Measurements from ENCODE around the gene NXPH1. TPM values are rescaled to one million over a fixed set of nuclear protein-coding genes. Genes with fewer than 3 reads are reported as not detected.

The NXPH1 gene
- total RNA-seq, 4 donors from 2014 or later, result not detected

DNA sequence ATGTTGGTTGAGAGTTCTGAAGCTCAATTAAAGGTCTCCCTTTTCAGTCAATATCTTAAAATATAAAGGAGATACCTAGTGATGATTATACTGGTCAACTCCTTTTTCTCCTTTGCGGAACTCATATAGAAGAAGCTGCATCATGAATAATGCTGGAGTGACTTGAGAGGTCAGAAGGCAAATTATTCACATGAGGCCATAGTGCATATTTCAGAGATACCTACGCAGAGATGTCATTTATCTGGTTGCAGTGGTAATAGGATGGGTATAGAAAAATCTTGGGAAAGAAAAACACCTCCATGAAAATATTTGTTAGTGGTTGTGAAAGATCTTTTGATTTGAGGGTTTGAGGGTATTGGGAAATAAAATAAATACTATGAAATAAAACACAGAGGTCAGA, 47.7 kb downstream of the NXPH1 start:
- H3K27me3 ChIP-seq, result no peaks in the 10 kb centered on the region
- DNase-seq, result no peak
- no peaks in the 10 kb centered on the region for H3K4me1 ChIP-seq
- no peaks in the 10 kb centered on the region for H3K36me3 ChIP-seq
- no peaks in the 10 kb centered on the region for H3K9me3 ChIP-seq
- no peak for TF ChIP-seq POLR2A (IDR thresholded peaks at IDR 0.05)
- TF ChIP-seq, protein P1, sequence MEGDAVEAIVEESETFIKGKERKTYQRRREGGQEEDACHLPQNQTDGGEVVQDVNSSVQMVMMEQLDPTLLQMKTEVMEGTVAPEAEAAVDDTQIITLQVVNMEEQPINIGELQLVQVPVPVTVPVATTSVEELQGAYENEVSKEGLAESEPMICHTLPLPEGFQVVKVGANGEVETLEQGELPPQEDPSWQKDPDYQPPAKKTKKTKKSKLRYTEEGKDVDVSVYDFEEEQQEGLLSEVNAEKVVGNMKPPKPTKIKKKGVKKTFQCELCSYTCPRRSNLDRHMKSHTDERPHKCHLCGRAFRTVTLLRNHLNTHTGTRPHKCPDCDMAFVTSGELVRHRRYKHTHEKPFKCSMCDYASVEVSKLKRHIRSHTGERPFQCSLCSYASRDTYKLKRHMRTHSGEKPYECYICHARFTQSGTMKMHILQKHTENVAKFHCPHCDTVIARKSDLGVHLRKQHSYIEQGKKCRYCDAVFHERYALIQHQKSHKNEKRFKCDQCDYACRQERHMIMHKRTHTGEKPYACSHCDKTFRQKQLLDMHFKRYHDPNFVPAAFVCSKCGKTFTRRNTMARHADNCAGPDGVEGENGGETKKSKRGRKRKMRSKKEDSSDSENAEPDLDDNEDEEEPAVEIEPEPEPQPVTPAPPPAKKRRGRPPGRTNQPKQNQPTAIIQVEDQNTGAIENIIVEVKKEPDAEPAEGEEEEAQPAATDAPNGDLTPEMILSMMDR (IDR thresholded peaks at IDR 0.05), result no peak
- no peak overlapping the region for H3K27ac ChIP-seq
- WGBS, 2 donors, result 60 to 67% methylated on average over 2 of the region's 2 CpGs
- intact Hi-C loops (cut with DNase I), result no loop called here
- no peak overlapping the region for H3K4me3 ChIP-seq

DNA sequence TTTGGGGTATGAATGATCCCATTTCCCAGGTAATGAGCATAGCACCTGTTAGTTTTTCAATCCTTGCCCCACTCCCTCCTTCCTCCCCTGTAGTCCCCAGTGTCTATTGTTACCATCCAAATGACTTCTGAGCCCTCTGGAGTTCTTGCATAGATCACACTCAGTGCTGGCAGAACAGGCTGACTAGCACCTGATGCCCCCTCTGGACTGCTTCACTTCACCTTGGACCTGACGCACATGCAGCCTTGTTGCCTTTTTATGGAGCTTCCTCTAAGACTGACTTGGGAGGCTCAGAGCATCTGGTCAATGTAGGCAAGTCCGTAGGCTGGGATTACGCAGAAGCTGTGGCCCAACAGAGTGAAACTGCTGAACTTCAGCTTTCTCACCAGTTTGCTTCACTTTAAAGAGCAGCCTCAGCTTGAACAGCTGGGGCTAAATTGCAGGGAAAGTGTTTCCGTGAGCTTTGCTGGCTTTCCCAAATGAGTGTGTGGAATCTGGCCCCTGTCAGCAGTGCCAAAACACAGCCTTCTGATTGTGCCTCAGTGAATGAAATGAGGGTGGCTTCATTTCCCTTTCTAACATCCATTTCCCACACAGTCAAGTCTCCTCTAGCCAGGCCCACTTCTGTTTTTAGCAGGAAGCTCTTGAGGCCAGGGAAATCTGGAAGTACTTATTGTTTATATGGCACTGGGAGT, 48.5 kb downstream of the NXPH1 start:
- no peak for DNase-seq
- TF ChIP-seq POLR2A (IDR thresholded peaks at IDR 0.05), result no peak
- TF ChIP-seq, protein P1 (IDR thresholded peaks at IDR 0.05), result no peak
- intact Hi-C loops (cut with DNase I), result no loop called here
- no peaks in the 10 kb centered on the region for H3K36me3 ChIP-seq
- H3K9me3 ChIP-seq, result no peaks in the 10 kb centered on the region
- H3K4me1 ChIP-seq, result no peaks in the 10 kb centered on the region
- H3K4me3 ChIP-seq, result no peak overlapping the region
- no peak overlapping the region for H3K27ac ChIP-seq
- WGBS, 2 donors, result 25 to 53% methylated on average over 1 to 4 of the region's 4 CpGs
- no peaks in the 10 kb centered on the region for H3K27me3 ChIP-seq

DNA sequence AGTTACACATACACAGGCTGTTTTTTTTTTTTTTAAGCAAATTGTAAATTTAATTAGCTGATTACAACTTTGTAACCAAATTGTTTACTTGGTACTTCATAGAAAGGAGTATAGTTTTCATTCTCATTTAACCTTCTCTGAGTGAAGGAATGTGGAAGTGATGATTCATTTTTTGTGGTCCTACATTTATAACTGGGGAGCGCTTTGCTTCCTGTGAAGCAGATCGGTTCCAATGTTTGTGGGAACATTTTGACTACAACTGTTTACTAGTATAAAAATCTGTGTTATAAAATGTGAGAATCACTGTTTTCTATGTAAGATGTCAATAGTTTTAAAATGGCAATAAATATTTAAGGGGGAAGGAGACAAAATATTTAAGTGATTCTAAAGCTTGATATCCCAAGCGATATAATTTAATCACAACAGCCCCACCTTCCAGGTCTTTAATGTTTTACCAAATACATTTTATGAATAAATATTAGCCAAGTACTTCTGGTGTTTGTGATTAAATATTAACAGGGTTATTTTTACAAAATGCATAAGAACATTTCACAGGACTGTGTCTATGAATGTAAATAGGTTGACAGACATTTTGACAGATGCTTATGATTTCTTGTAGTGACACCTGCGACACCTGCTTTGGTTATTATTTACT, 57.1 kb downstream of the NXPH1 start:
- H3K27ac ChIP-seq, result no peak overlapping the region

DNA sequence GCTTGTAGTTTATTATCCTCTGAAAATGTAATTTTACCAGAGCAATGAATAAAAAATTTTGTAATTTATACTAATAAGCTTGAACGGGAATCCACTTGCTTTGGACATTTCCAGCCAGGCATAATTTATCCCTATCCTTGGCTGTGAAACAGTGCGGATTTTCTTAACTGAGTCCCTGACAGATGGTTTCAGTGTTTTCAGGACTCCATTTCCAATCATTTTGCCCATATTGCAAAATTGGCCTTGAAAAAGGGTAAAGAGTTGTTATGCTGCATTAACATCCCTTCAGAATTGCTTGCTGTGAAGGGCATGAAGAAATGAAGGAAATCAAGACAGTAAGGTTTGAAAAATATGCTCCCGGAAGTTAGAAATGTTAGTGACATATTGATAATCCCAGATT, 57.7 kb downstream of the NXPH1 start:
- no peak for DNase-seq
- Histone ChIP-seq H3K36me3 (no peaks in the 10 kb centered on the region), H3K27ac (no peak overlapping the region), H3K27me3 (no peaks in the 10 kb centered on the region), H3K4me3 (no peak overlapping the region), H3K4me1 (no peaks in the 10 kb centered on the region), H3K9me3 (no peaks in the 10 kb centered on the region)
- intact Hi-C loops (cut with DNase I), result no loop called here
- WGBS, 2 donors, result 88 to 93% methylated on average over 3 of the region's 3 CpGs
- TF ChIP-seq POLR2A (IDR thresholded peaks at IDR 0.05), result no peak
- TF ChIP-seq, protein P1 (IDR thresholded peaks at IDR 0.05), result no peak

More for the DNA sequence above, 57.1 kb downstream of the NXPH1 start:
- no peak for DNase-seq
- Histone ChIP-seq H3K4me1 (no peaks in the 10 kb centered on the region), H3K27me3 (no peaks in the 10 kb centered on the region), H3K4me3 (no peak overlapping the region), H3K36me3 (no peaks in the 10 kb centered on the region), H3K9me3 (no peaks in the 10 kb centered on the region)
- WGBS, 2 donors, result 80 to 82% methylated on average over 4 of the region's 4 CpGs
- no peak for TF ChIP-seq POLR2A (IDR thresholded peaks at IDR 0.05)
- TF ChIP-seq, protein P1 (IDR thresholded peaks at IDR 0.05), result no peak
- intact Hi-C loops (cut with DNase I), result no loop called here
